Hepatocyte (in vitro differentiated cells): ENCODE results near the gene ARHGAP9. TPM values are rescaled to one million over a fixed set of nuclear protein-coding genes. Genes with fewer than 3 reads are reported as not detected.
A peak's percentile ranks its signal among the peaks of the same experiment; 100 is the strongest.

ENCODE experiments used
- DNase-seq: peaks from one replicate; pipeline ENCODE4 v3.0.0-alpha.2; 2016; ENCODE audit warnings: low spot score
- H2AFZ ChIP-seq: fragments of 200-600 bp; sonication (generic); 2 replicates; pipeline ENCODE4 v1.6.0; 2016; ENCODE audit warnings: antibody characterized with exemption, mild to moderate bottlenecking
- H3K27ac ChIP-seq: fragments of 200-600 bp; sonication (generic); 2 replicates; pipeline ENCODE4 v1.5.1; 2016; ENCODE audit warnings: mild to moderate bottlenecking
- H3K27me3 ChIP-seq: fragments of 200-600 bp; sonication (generic); 2 replicates; pipeline ENCODE4 v1.6.1; 2016
- H3K36me3 ChIP-seq: fragments of 200-600 bp; sonication (generic); replicated peaks from 2 replicates; pipeline ENCODE4 v1.5.1; 2016; ENCODE audit warnings: low read depth; ENCODE audit not compliant: insufficient read depth
- H3K4me1 ChIP-seq: fragments of 200-600 bp; sonication (generic); 2 replicates; pipeline ENCODE4 v1.5.1; 2016; ENCODE audit warnings: mild to moderate bottlenecking, moderate library complexity; ENCODE audit not compliant: insufficient read depth
- H3K4me2 ChIP-seq: fragments of 200-600 bp; sonication (generic); 2 replicates; pipeline ENCODE4 v1.6.0; 2016
- H3K4me3 ChIP-seq: fragments of 200-600 bp; sonication (generic); 2 replicates; pipeline ENCODE4 v1.5.1; 2016; ENCODE audit warnings: mild to moderate bottlenecking
- H3K79me2 ChIP-seq: fragments of 200-600 bp; sonication (generic); 2 replicates; pipeline ENCODE4 v1.6.0; 2017; ENCODE audit warnings: mild to moderate bottlenecking
- H3K9me2 ChIP-seq: fragments of 200-600 bp; sonication (generic); replicated peaks from 2 replicates; pipeline ENCODE4 v1.6.0; 2017; ENCODE audit warnings: mild to moderate bottlenecking; ENCODE audit not compliant: insufficient read depth
- H3K9me3 ChIP-seq: fragments of 200-600 bp; sonication (generic); 2 replicates; pipeline ENCODE4 v1.5.1; 2016; ENCODE audit warnings: low read depth, mild to moderate bottlenecking
- H4K20me1 ChIP-seq: fragments of 200-600 bp; sonication (generic); 2 replicates; pipeline ENCODE4 v1.6.0; 2016; ENCODE audit warnings: mild to moderate bottlenecking; ENCODE audit not compliant: insufficient read depth, poor library complexity, severe bottlenecking
- EZH2 ChIP-seq: fragments of 200-600 bp; sonication (generic); IDR thresholded peaks from 2 replicates; pipeline ENCODE4 v1.6.1; 2016; ENCODE audit warnings: antibody characterized with exemption, mild to moderate bottlenecking, borderline replicate concordance
- EZH2phosphoT487 ChIP-seq: fragments of 200-600 bp; sonication (generic); IDR thresholded peaks from one replicate; pipeline ENCODE4 v1.6.1; 2018; ENCODE audit warnings: antibody characterized with exemption, mild to moderate bottlenecking, low read depth, moderate library complexity; ENCODE audit not compliant: unreplicated experiment, severe bottlenecking
- WGBS: methylation state at CpG from one replicate; pipeline ENCODE4 v1.1.6; 2016; ENCODE audit warnings: low lambda C conversion rate; ENCODE audit errors: missing lambda C conversion rate; 5-methylcytosine and 5-hydroxymethylcytosine counted together
- polyA plus RNA-seq: library from polyadenylated mRNA; unstranded; fragments of >200 nt; fragmentation: Nextera tagmentation; extraction: Ambion mirVana; gene quantifications from 2 replicates; pipeline ENCODE4 v1.2.1, GENCODE V29; 2016
- total RNA-seq: library from RNA; depleted of rRNA; stranded (reverse); fragments of >200 nt; gene quantifications from 2 replicates; pipeline ENCODE4 v1.2.3, GENCODE V29; 2014
- TF ChIP-seq, protein P1 (sequence below): fragments of 200-600 bp; sonication (generic); IDR thresholded peaks from 2 replicates; pipeline ENCODE4 v1.5.1; 2016; ENCODE audit warnings: antibody characterized with exemption, mild to moderate bottlenecking; ENCODE audit not compliant: poor library complexity

Gene ARHGAP9
- total and polyA plus RNA-seq, 2 experiments from 2014 or later = 2.0 to 2.2 TPM

DNA sequence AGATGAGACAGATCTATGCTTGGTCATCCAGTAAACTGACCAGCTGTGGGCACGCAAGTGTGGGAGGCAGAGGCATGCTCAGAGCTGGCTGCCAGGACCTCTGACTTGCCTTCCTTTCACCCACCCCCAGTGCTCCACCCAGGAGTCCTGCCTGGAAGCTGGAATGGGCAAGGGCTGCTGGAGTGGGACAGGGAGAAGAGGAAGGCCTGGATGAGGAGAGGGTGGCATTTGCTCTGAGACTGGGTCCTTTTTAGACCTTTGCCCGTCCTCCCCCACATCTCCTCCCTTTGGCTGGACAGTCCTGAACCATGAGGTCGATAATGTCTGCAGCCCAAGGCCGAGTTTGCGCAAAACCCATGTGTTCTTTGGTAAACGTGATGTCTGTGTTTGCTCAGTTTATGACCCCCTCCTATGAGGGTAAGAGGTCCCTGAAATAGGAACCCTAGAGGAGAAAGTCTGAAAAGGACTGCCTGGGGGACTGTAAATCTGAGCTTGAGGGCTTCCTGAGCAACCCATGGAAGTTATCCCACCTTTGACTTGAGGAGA, 28.4 kb downstream of the ARHGAP9 start:
- Histone ChIP-seq H4K20me1 (no peaks in the 10 kb centered on the region), H3K27me3 (no peaks in the 10 kb centered on the region), H2AFZ (no peak overlapping the region), H3K9me3 (no peaks in the 10 kb centered on the region), H3K79me2 (no peaks in the 10 kb centered on the region), H3K36me3 (no peaks in the 10 kb centered on the region), H3K4me2 (peak overlapping the region; percentile 10), H3K4me1 (peaks cover 42% of the 10 kb centered on the region), H3K9me2 (no peaks in the 10 kb centered on the region), H3K4me3 (no peak overlapping the region), H3K27ac (peak overlapping the region; percentile 84)
- peak; percentile 61 for DNase-seq
- TF ChIP-seq, protein P1, sequence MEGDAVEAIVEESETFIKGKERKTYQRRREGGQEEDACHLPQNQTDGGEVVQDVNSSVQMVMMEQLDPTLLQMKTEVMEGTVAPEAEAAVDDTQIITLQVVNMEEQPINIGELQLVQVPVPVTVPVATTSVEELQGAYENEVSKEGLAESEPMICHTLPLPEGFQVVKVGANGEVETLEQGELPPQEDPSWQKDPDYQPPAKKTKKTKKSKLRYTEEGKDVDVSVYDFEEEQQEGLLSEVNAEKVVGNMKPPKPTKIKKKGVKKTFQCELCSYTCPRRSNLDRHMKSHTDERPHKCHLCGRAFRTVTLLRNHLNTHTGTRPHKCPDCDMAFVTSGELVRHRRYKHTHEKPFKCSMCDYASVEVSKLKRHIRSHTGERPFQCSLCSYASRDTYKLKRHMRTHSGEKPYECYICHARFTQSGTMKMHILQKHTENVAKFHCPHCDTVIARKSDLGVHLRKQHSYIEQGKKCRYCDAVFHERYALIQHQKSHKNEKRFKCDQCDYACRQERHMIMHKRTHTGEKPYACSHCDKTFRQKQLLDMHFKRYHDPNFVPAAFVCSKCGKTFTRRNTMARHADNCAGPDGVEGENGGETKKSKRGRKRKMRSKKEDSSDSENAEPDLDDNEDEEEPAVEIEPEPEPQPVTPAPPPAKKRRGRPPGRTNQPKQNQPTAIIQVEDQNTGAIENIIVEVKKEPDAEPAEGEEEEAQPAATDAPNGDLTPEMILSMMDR = no peak
- TF ChIP-seq EZH2 (no peak), EZH2phosphoT487 (no peak)
- WGBS = 65% methylated on average over 6 of the region's 6 CpGs

DNA sequence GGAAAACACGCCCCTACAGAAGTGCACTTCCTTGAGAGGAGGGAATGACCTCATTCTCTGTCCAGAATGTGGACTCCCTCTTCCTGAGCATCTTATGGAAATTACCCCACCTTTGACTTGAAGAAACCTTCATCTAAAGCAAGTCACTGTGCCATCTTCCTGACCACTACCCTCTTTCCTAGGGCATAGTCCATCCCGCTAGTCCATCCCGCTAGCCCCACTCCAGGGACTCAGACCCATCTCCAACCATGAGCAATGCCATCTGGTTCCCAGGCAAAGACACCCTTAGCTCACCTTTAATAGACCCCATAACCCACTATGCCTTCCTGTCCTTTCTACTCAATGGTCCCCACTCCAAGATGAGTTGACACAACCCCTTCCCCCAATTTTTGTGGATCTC, 29.6 kb downstream of the ARHGAP9 start:
- peaks cover 32% of the 10 kb centered on the region for H3K4me1 ChIP-seq
- H3K9me3 ChIP-seq = no peaks in the 10 kb centered on the region
- H3K36me3 ChIP-seq = no peaks in the 10 kb centered on the region
- no peaks in the 10 kb centered on the region for H3K9me2 ChIP-seq
- WGBS = 97% methylated on average over 3 of the region's 3 CpGs
- H2AFZ ChIP-seq = no peak overlapping the region
- H3K27me3 ChIP-seq = no peaks in the 10 kb centered on the region
- H3K4me3 ChIP-seq = no peak overlapping the region
- peak overlapping the region; percentile 84 for H3K27ac ChIP-seq
- no peaks in the 10 kb centered on the region for H3K79me2 ChIP-seq
- DNase-seq = no peak
- no peak overlapping the region for H3K4me2 ChIP-seq
- H4K20me1 ChIP-seq = no peaks in the 10 kb centered on the region
- TF ChIP-seq, protein P1 = no peak
- TF ChIP-seq EZH2phosphoT487 (no peak), EZH2 (no peak)

- H3K27ac ChIP-seq = no peak overlapping the region
- no peaks in the 10 kb centered on the region for H4K20me1 ChIP-seq
- TF ChIP-seq, protein P1 = no peak
- TF ChIP-seq EZH2phosphoT487 = no peak
- no peak for TF ChIP-seq EZH2
- H3K9me3 ChIP-seq = no peaks in the 10 kb centered on the region
- H3K36me3 ChIP-seq = no peaks in the 10 kb centered on the region
- H3K27me3 ChIP-seq = no peaks in the 10 kb centered on the region
- WGBS = 99% methylated on average over 7 of the region's 7 CpGs
- H3K4me1 ChIP-seq = peaks cover 25% of the 10 kb centered on the region
- no peaks in the 10 kb centered on the region for H3K79me2 ChIP-seq
- H3K4me3 ChIP-seq = no peak overlapping the region
- H3K4me2 ChIP-seq = no peak overlapping the region
- no peak overlapping the region for H2AFZ ChIP-seq
- no peaks in the 10 kb centered on the region for H3K9me2 ChIP-seq
- DNase-seq = no peak
These were observed 30.3 kb downstream of the ARHGAP9 start for GRCh38 chr12:57449375-57449774.

GRCh38 chr12:57448669-57449068, 31.0 kb downstream of the ARHGAP9 start:
- no peaks in the 10 kb centered on the region for H3K27me3 ChIP-seq
- H3K36me3 ChIP-seq = no peaks in the 10 kb centered on the region
- no peak overlapping the region for H3K4me3 ChIP-seq
- H3K27ac ChIP-seq = no peak overlapping the region
- TF ChIP-seq, protein P1 = no peak
- no peak for TF ChIP-seq EZH2phosphoT487
- TF ChIP-seq EZH2 = no peak
- WGBS = 83% methylated on average over 2 of the region's 2 CpGs
- H3K4me2 ChIP-seq = no peak overlapping the region
- DNase-seq = no peak
- no peaks in the 10 kb centered on the region for H4K20me1 ChIP-seq
- no peak overlapping the region for H2AFZ ChIP-seq
- no peaks in the 10 kb centered on the region for H3K79me2 ChIP-seq
- no peaks in the 10 kb centered on the region for H3K9me3 ChIP-seq
- peaks cover 20% of the 10 kb centered on the region for H3K4me1 ChIP-seq
- H3K9me2 ChIP-seq = no peaks in the 10 kb centered on the region
